Measurements from ENCODE around the gene XAGE3. TPM values are rescaled to one million over a fixed set of nuclear protein-coding genes. Genes with fewer than 3 reads are reported as not detected.
"Not testable (repeated sequence)": the region's sequence is repeated elsewhere in the genome, so short reads cannot be mapped to it uniquely, and the experiment has no call there.

The XAGE3 gene, protein sequence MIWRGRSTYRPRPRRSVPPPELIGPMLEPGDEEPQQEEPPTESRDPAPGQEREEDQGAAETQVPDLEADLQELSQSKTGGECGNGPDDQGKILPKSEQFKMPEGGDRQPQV
- total RNA-seq: not detected
- polyA plus RNA-seq: not detected
- long read RNA-seq, donor 1, partial matches to known transcripts: 0 of 2 reads
- long read RNA-seq, donor 1, other reads (novel, unspliced or antisense): 0 of 2 reads
- long read RNA-seq, donor 2: 0 reads
- long read RNA-seq, donor 3: 0 reads
- long read RNA-seq, donor 4: 0 reads
- long read RNA-seq, donor 5: 0 reads
- long read RNA-seq, donor 6: 0 reads
- long read RNA-seq, donor 7: 0 reads
- long read RNA-seq, donor 8: 0 reads
- long read RNA-seq, donor 9: 0 reads
- long read RNA-seq, donor 10: 0 reads

DNA sequence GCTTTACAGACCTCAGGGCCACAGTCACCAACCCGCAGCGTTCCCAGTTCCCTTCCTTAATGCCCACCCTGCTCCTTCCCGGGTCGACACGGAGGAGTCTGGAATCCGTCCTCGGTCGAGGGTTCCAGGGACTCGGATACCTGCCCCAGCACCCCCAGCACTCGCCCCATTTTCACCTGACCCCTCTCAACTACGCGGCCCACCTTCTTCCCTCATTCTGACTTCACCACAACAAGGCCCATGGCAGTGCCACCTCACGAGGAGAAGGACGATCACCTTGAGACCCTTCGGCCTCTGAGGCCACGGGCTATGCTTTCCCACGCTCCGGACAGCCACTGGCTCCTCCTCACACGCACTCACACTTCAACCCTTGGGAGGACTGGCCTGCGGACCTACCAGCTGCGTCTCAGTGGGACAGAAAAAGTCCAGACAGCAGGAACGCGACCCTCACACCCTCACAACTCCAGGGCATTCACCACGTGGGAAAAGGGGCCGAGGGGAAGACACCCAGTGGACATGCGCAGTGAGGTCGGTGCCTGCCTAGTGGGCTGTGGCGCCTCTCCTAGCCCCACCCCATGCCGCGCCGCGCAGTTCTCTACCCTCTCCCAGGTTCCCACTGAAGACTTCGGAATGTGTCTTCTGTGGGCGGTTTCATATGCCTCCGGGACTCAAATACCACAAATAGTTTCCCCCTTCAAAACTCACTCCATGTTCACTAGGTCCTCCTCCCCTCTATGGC, at the start of gene XAGE3:
XAGE3 (minus strand) TSS at position 474 of the 739 bp plus-strand sequence. CDS start 950 bp downstream, outside the sequence.
- Histone ChIP-seq H3K27ac (no peak within 1 kb of the TSS), H3K27me3 (peaks cover 0 to 11% (median 0%) of the 10 kb centered on the region in 3 donors), H3K4me1 (no peaks in the 10 kb centered on the region), H3K36me3 (no peaks in the 10 kb centered on the region), H3K9me3 (no peaks in the 10 kb centered on the region), H3K4me3 (no peak within 1 kb of the TSS)
- no peak for DNase-seq
- no peak for TF ChIP-seq POLR2AphosphoS5 (IDR thresholded peaks at IDR 0.05)
- no peak for TF ChIP-seq EP300 (IDR thresholded peaks at IDR 0.05)
- no peak for TF ChIP-seq CTCF (IDR thresholded peaks at IDR 0.05)
- TF ChIP-seq POLR2A (IDR thresholded peaks at IDR 0.05): no peak
- WGBS, 5 donors: 86 to 95% (median 91%) methylated on average over 23 to 35 of the region's 35 CpGs
- intact Hi-C loops (cut with DNase I; ENCODE audit: low total_unique reads): no loop called here

DNA sequence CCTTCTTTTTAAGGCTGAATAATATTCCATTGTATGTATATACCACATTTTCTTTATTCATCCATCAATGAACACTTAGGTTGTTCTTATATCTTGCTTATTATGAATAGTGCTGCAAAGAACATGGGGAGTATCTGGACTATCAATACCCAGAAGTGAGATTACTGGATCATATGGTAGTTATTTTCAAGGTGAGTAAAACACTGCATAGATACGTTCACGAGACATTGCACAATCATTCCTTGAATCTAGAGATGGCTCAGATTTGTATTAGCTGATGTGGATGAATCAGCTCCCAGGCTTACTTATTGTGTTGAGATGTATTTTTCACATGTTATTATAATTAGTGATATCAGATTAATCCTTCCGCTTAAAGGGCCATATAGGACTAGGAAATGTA, 46.8 kb upstream of the XAGE3 start:
- intact Hi-C loops (cut with DNase I; ENCODE audit: low total_unique reads); H3K4me3 ChIP-seq; H3K9me3 ChIP-seq; H3K4me1 ChIP-seq; H3K27me3 ChIP-seq; DNase-seq; H3K36me3 ChIP-seq; H3K27ac ChIP-seq: not testable (repeated sequence)
- no CpG with 5 or more reads among the region's 3 CpGs for WGBS, 5 donors

GRCh38 chrX:52913681-52914080, 45.8 kb upstream of the XAGE3 start:
- WGBS, 5 donors: no CpG with 5 or more reads among the region's 9 CpGs
- H3K27ac ChIP-seq; H3K9me3 ChIP-seq; H3K36me3 ChIP-seq; H3K4me1 ChIP-seq; intact Hi-C loops (cut with DNase I; ENCODE audit: low total_unique reads); DNase-seq; H3K4me3 ChIP-seq; H3K27me3 ChIP-seq: not testable (repeated sequence)

DNA sequence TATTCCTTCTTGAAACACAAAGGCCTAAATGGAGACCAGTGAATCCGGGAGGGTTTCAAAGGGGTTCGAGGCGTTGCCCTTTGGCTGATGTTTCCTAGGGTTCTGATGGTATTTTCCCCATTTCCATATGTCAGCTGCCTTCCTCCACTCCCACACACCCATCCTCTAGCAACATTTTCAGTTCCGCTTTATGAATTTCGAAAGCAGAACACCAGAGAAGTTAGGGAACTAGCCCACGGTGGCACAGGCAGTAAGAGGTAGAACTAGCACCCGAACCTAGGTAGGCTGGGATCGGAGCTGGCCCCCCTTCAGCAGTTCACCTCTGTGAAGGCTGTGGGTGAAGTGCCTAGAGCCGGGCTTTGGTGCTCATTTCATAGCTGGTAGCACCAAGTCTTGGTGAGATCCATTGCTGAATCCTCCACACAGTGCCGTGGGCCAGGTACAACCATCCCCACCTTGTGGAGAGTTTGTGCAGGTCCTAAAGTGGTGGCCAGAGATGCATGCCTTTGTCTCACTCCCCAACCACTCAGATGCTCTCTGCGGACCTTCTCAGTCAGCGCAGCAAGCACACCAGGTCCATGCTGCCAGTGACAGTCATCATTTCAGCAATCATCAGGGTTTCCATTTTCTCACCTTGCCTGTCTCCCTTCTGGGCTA, 41.6 kb upstream of the XAGE3 start:
- H3K36me3 ChIP-seq; H3K4me1 ChIP-seq; H3K9me3 ChIP-seq; DNase-seq; intact Hi-C loops (cut with DNase I; ENCODE audit: low total_unique reads); H3K4me3 ChIP-seq; H3K27me3 ChIP-seq; H3K27ac ChIP-seq: not testable (repeated sequence)
- no CpG with 5 or more reads among the region's 12 CpGs for WGBS, 5 donors

- H3K36me3 ChIP-seq; H3K27me3 ChIP-seq; H3K27ac ChIP-seq; H3K4me3 ChIP-seq; H3K9me3 ChIP-seq; H3K4me1 ChIP-seq; DNase-seq; intact Hi-C loops (cut with DNase I; ENCODE audit: low total_unique reads): not testable (repeated sequence)
- WGBS, 5 donors: no CpG with 5 or more reads among the region's 17 CpGs
Observed at GRCh38 chrX:52907900-52908299, 40.0 kb upstream of the XAGE3 start.

DNA sequence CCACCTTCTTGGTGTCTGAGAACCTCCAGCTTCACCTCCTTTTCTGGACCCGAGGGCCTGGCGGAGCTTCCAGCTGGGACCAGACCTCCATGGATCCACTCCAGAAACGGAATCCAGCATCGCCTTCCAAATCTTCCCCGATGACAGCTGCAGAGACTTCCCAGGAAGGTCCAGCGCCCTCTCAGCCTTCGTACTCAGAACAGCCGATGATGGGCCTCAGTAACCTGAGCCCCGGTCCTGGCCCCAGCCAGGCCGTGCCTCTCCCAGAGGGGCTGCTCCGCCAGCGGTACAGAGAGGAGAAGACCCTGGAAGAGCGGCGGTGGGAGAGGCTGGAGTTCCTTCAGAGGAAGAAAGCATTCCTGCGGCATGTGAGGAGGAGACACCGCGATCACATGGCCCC, 39.3 kb upstream of the XAGE3 start:
- H3K4me1 ChIP-seq; intact Hi-C loops (cut with DNase I; ENCODE audit: low total_unique reads); DNase-seq; H3K9me3 ChIP-seq; H3K36me3 ChIP-seq; H3K27ac ChIP-seq; H3K27me3 ChIP-seq; H3K4me3 ChIP-seq: not testable (repeated sequence)
- WGBS, 5 donors: no CpG with 5 or more reads among the region's 17 CpGs

DNA sequence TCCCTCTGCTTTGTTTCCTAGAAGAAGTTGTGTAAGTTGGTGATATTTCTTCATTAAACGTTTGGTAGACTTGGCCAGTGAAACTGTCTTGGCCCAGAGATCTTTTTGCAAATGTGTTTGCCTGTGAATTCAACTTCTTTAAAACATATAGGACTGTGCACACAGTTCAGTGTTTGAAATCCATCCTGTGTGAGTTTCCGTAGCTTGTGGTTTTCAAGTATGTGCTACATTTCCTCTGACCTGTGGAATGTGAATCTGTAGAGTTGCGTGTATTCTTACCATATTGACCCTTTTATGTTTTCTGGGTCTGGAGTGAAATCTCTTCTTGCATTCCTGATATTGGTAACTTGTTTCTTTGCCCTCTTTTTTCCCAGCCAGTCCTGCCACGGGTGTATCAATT, 38.2 kb upstream of the XAGE3 start:
- WGBS, 5 donors: no CpG with 5 or more reads among the region's 4 CpGs

GRCh38 chrX:52905531-52905930, 37.6 kb upstream of the XAGE3 start:
- WGBS, 5 donors: no CpG with 5 or more reads among the region's 10 CpGs
- H3K27me3 ChIP-seq; H3K9me3 ChIP-seq; H3K36me3 ChIP-seq; H3K4me1 ChIP-seq; H3K4me3 ChIP-seq; intact Hi-C loops (cut with DNase I; ENCODE audit: low total_unique reads); H3K27ac ChIP-seq; DNase-seq: not testable (repeated sequence)

More for the DNA sequence above, 38.2 kb upstream of the XAGE3 start:
- H3K27ac ChIP-seq; H3K4me3 ChIP-seq; H3K9me3 ChIP-seq; H3K27me3 ChIP-seq; DNase-seq; H3K4me1 ChIP-seq; intact Hi-C loops (cut with DNase I; ENCODE audit: low total_unique reads); H3K36me3 ChIP-seq: not testable (repeated sequence)

- H3K27ac ChIP-seq; H3K9me3 ChIP-seq; H3K36me3 ChIP-seq; H3K4me1 ChIP-seq; DNase-seq; H3K4me3 ChIP-seq; H3K27me3 ChIP-seq; intact Hi-C loops (cut with DNase I; ENCODE audit: low total_unique reads): not testable (repeated sequence)
- WGBS, 5 donors: no CpG with 5 or more reads among the region's 92 CpGs
Observed at GRCh38 chrX:52896855-52897709, 29.2 kb upstream of the XAGE3 start, which contains the start of gene FAM156B. TSS of gene FAM156B (plus strand) at chrX:52897330. CDS start at chrX:52907226, 9,896 bp downstream.

- WGBS, 5 donors: no CpG with 5 or more reads among the region's 8 CpGs
- H3K4me1 ChIP-seq; H3K27me3 ChIP-seq; H3K4me3 ChIP-seq; DNase-seq; H3K36me3 ChIP-seq; H3K27ac ChIP-seq; intact Hi-C loops (cut with DNase I; ENCODE audit: low total_unique reads); H3K9me3 ChIP-seq: not testable (repeated sequence)
Observed at GRCh38 chrX:52896438-52896837, 28.6 kb upstream of the XAGE3 start.

Measured in stomach (tissue), 19 donors.